Measurements from ENCODE around the gene LILRA2. TPM values are rescaled to one million over a fixed set of nuclear protein-coding genes. Genes with fewer than 3 reads are reported as not detected.

Gene LILRA2
- total and polyA plus RNA-seq, 3 experiments from 2014 or later = not detected

GRCh38 chr19:54536956-54537355 lies 36.6 kb upstream of the LILRA2 start:
- Histone ChIP-seq H3K27me3 (ENCODE audit: insufficient read depth, low read length, poor library complexity, severe bottlenecking) (no peaks in the 10 kb centered on the region), H3K4me3 (ENCODE audit: low read length) (no peak overlapping the region), H3K4me1 (ENCODE audit: insufficient read depth, low read length) (no peaks in the 10 kb centered on the region), H3K9me3 (ENCODE audit: low read length) (no peaks in the 10 kb centered on the region), H3K36me3 (ENCODE audit: insufficient read depth, low read length) (no peaks in the 10 kb centered on the region), H3K27ac (ENCODE audit: low read depth, low read length) (no peak overlapping the region)
- Mint-ChIP-seq H3K27ac (no peak overlapping the region), H3K36me3 (no peaks in the 10 kb centered on the region), H3K4me1 (peaks cover 13 to 15% (median 13%) of the 10 kb centered on the region in 3 donors), H3K27me3 (peaks cover 23 to 55% of the 10 kb centered on the region in 2 donors), H3K9me3 (no peaks in the 10 kb centered on the region), H3K4me3 (no peak overlapping the region)
- DNase-seq = no peak
- POLR2A ChIA-PET = no interaction called here
- CTCF ChIA-PET = no interaction called here

DNA sequence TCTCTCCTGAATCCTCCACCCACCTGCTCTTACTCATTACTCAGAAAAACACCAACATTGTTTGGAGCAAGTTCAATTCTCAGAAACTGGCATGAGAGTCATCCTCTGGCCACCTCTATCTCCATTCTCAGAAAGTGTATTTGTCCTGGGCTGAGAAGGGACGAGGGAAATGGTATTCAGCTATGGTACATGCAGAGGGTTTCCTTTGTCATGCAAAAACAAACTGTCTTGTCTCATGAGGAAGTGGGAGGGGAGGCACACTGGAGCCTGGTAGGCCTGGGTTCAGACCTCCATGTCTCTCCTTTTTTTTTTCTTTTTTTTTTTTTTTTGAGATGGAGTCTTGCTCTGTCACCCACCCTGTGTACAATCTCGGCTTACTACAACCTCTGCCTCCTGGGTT lies 31.9 kb upstream of the LILRA2 start:
- Mint-ChIP-seq H3K27ac (no peak overlapping the region), H3K4me1 (peaks cover 0 to 3% (median 0%) of the 10 kb centered on the region in 3 donors), H3K27me3 (peaks cover 7 to 50% of the 10 kb centered on the region in 2 donors), H3K4me3 (no peak overlapping the region), H3K9me3 (peaks cover 0 to 2% (median 0%) of the 10 kb centered on the region in 5 donors), H3K36me3 (peaks cover 0 to 2% (median 0%) of the 10 kb centered on the region in 3 donors)
- POLR2A ChIA-PET = no interaction called here
- no peaks in the 10 kb centered on the region for H3K36me3 ChIP-seq (ENCODE audit: insufficient read depth, low read length)
- H3K4me1 ChIP-seq (ENCODE audit: insufficient read depth, low read length) = no peaks in the 10 kb centered on the region
- CTCF ChIA-PET = no interaction called here
- no peak for DNase-seq
- no peak overlapping the region for H3K27ac ChIP-seq (ENCODE audit: low read depth, low read length)
- H3K9me3 ChIP-seq (ENCODE audit: low read length) = no peaks in the 10 kb centered on the region
- no peak overlapping the region for H3K4me3 ChIP-seq (ENCODE audit: low read length)
- H3K27me3 ChIP-seq (ENCODE audit: insufficient read depth, low read length, poor library complexity, severe bottlenecking) = no peaks in the 10 kb centered on the region

GRCh38 chr19:54548806-54549205 lies 24.8 kb upstream of the LILRA2 start:
- Histone ChIP-seq H3K27me3 (ENCODE audit: insufficient read depth, low read length, poor library complexity, severe bottlenecking) (peaks cover 10% of the 10 kb centered on the region), H3K9me3 (ENCODE audit: low read length) (no peaks in the 10 kb centered on the region), H3K4me1 (ENCODE audit: insufficient read depth, low read length) (peaks cover 8% of the 10 kb centered on the region), H3K27ac (ENCODE audit: low read depth, low read length) (no peak overlapping the region), H3K4me3 (ENCODE audit: low read length) (no peak overlapping the region), H3K36me3 (ENCODE audit: insufficient read depth, low read length) (no peaks in the 10 kb centered on the region)
- peaks cover 15 to 18% (median 16%) of the 10 kb centered on the region in 3 donors for H3K4me1 Mint-ChIP-seq
- H3K36me3 Mint-ChIP-seq = peaks cover 0 to 5% (median 2%) of the 10 kb centered on the region in 3 donors
- POLR2A ChIA-PET = no interaction called here
- CTCF ChIA-PET = no interaction called here
- H3K27me3 Mint-ChIP-seq = peaks cover 5 to 43% of the 10 kb centered on the region in 2 donors
- H3K27ac Mint-ChIP-seq = peak overlapping the region in 1 of 8 donors; percentile 31
- H3K4me3 Mint-ChIP-seq = no peak overlapping the region
- DNase-seq = no peak
- H3K9me3 Mint-ChIP-seq = peaks cover 0 to 8% (median 0%) of the 10 kb centered on the region in 5 donors

GRCh38 chr19:54549224-54549623 lies 24.4 kb upstream of the LILRA2 start:
- Histone ChIP-seq H3K27me3 (ENCODE audit: insufficient read depth, low read length, poor library complexity, severe bottlenecking) (peaks cover 10% of the 10 kb centered on the region), H3K27ac (ENCODE audit: low read depth, low read length) (no peak overlapping the region), H3K4me1 (ENCODE audit: insufficient read depth, low read length) (peaks cover 8% of the 10 kb centered on the region), H3K36me3 (ENCODE audit: insufficient read depth, low read length) (no peaks in the 10 kb centered on the region), H3K4me3 (ENCODE audit: low read length) (no peak overlapping the region), H3K9me3 (ENCODE audit: low read length) (no peaks in the 10 kb centered on the region)
- peak overlapping the region in 1 of 8 donors; percentile 31 for H3K27ac Mint-ChIP-seq
- H3K36me3 Mint-ChIP-seq = peaks cover 0 to 5% (median under 1%) of the 10 kb centered on the region in 3 donors
- peaks cover 0 to 6% (median 0%) of the 10 kb centered on the region in 5 donors for H3K9me3 Mint-ChIP-seq
- ChIA-PET POLR2A (no interaction called here), CTCF (no interaction called here)
- H3K4me1 Mint-ChIP-seq = peaks cover 15 to 18% (median 16%) of the 10 kb centered on the region in 3 donors
- no peak for DNase-seq
- H3K27me3 Mint-ChIP-seq = peaks cover 5 to 41% of the 10 kb centered on the region in 2 donors
- no peak overlapping the region for H3K4me3 Mint-ChIP-seq

DNA sequence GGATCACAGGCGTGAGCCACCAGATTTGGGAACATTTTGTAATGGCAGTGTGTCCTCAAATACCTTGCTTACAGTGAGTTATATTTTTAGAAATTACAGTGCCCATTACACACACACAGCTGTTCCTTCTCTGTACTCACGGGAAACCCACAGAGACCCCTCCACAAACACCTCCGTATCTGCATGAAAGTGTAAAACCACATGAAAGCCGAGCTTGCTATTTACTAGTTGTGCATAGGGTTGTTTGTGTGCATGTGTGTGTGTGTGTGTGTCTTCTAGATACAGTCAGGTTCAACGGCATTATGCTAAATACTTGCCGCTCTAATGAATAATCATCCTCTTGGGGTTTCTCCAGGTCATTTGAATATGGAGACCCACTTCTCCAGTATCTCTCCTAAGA lies 22.3 kb upstream of the LILRA2 start:
- Mint-ChIP-seq H3K27ac (peak overlapping the region in 1 of 8 donors; percentile 51), H3K9me3 (peaks cover 0 to 6% (median 0%) of the 10 kb centered on the region in 5 donors), H3K36me3 (peaks cover 0 to 5% (median 0%) of the 10 kb centered on the region in 3 donors), H3K4me1 (peaks cover 15 to 18% (median 16%) of the 10 kb centered on the region in 3 donors), H3K27me3 (peaks cover 10 to 38% of the 10 kb centered on the region in 2 donors), H3K4me3 (peak overlapping the region in 3 of 7 donors; percentile 35 to 57 (median 49))
- Histone ChIP-seq H3K9me3 (ENCODE audit: low read length) (no peaks in the 10 kb centered on the region), H3K36me3 (ENCODE audit: insufficient read depth, low read length) (no peaks in the 10 kb centered on the region), H3K4me1 (ENCODE audit: insufficient read depth, low read length) (peaks cover 8% of the 10 kb centered on the region), H3K27me3 (ENCODE audit: insufficient read depth, low read length, poor library complexity, severe bottlenecking) (peaks cover 10% of the 10 kb centered on the region), H3K27ac (ENCODE audit: low read depth, low read length) (no peak overlapping the region), H3K4me3 (ENCODE audit: low read length) (no peak overlapping the region)
- POLR2A ChIA-PET = no interaction called here
- CTCF ChIA-PET = interaction anchor here (1.0 to 1.5 kb wide), 2 partner anchors 19 to 1152 kb away, joined by 3 read pairs; no protein-coding TSS in a partner anchor
- DNase-seq = peak in 4 of 5 donors; percentile 2 to 71 (median 17)

GRCh38 chr19:54551950-54552912 lies 21.4 kb upstream of the LILRA2 start:
- H3K27ac Mint-ChIP-seq = no peak overlapping the region
- DNase-seq = no peak
- H3K4me1 Mint-ChIP-seq = peaks cover 15 to 18% (median 16%) of the 10 kb centered on the region in 3 donors
- Histone ChIP-seq H3K9me3 (ENCODE audit: low read length) (no peaks in the 10 kb centered on the region), H3K4me1 (ENCODE audit: insufficient read depth, low read length) (peaks cover 8% of the 10 kb centered on the region), H3K27ac (ENCODE audit: low read depth, low read length) (no peak overlapping the region), H3K27me3 (ENCODE audit: insufficient read depth, low read length, poor library complexity, severe bottlenecking) (peaks cover 10% of the 10 kb centered on the region), H3K4me3 (ENCODE audit: low read length) (no peak overlapping the region), H3K36me3 (ENCODE audit: insufficient read depth, low read length) (no peaks in the 10 kb centered on the region)
- no peak overlapping the region for H3K4me3 Mint-ChIP-seq
- H3K27me3 Mint-ChIP-seq = peaks cover 10 to 37% of the 10 kb centered on the region in 2 donors
- H3K9me3 Mint-ChIP-seq = peaks cover 0 to 6% (median 0%) of the 10 kb centered on the region in 5 donors
- ChIA-PET CTCF (interaction anchor here (1.5 kb wide), 1 partner anchor 1151 kb away, joined by 3 read pairs; no protein-coding TSS in a partner anchor), POLR2A (no interaction called here)
- peaks cover 0 to 5% (median 0%) of the 10 kb centered on the region in 3 donors for H3K36me3 Mint-ChIP-seq

GRCh38 chr19:54552913-54553310 lies 20.7 kb upstream of the LILRA2 start:
- ChIA-PET CTCF (no interaction called here), POLR2A (no interaction called here)
- Mint-ChIP-seq H3K27ac (no peak overlapping the region), H3K27me3 (peaks cover 9 to 37% of the 10 kb centered on the region in 2 donors), H3K4me3 (no peak overlapping the region), H3K36me3 (peaks cover 0 to 5% (median 0%) of the 10 kb centered on the region in 3 donors), H3K9me3 (peaks cover 0 to 6% (median 0%) of the 10 kb centered on the region in 5 donors), H3K4me1 (peaks cover 15 to 18% (median 16%) of the 10 kb centered on the region in 3 donors)
- no peaks in the 10 kb centered on the region for H3K9me3 ChIP-seq (ENCODE audit: low read length)
- no peak overlapping the region for H3K27ac ChIP-seq (ENCODE audit: low read depth, low read length)
- no peaks in the 10 kb centered on the region for H3K36me3 ChIP-seq (ENCODE audit: insufficient read depth, low read length)
- H3K27me3 ChIP-seq (ENCODE audit: insufficient read depth, low read length, poor library complexity, severe bottlenecking) = peaks cover 10% of the 10 kb centered on the region
- H3K4me3 ChIP-seq (ENCODE audit: low read length) = no peak overlapping the region
- no peak for DNase-seq
- peaks cover 8% of the 10 kb centered on the region for H3K4me1 ChIP-seq (ENCODE audit: insufficient read depth, low read length)

DNA sequence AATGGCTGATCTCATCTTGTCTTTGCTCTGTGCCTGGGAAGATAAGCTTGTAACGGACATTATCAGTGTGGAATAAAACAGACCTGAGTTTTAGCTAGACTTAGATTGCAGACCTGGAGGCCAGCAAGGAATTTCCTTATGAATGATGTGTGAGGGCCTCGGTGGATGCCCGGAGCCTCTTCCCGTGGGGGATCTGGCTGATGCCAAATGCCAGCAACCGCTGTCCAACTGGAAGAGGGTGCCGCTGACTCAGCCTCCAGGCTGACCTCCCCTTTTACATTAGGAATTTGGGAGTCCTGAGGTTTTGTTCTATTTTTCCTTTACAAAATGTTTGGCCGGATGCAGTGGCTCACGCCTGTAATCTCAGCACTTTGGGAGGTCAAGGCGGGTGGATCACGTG lies 19.6 kb upstream of the LILRA2 start:
- Histone ChIP-seq H3K9me3 (ENCODE audit: low read length) (no peaks in the 10 kb centered on the region), H3K4me1 (ENCODE audit: insufficient read depth, low read length) (peaks cover 8% of the 10 kb centered on the region), H3K36me3 (ENCODE audit: insufficient read depth, low read length) (no peaks in the 10 kb centered on the region), H3K27ac (ENCODE audit: low read depth, low read length) (no peak overlapping the region), H3K27me3 (ENCODE audit: insufficient read depth, low read length, poor library complexity, severe bottlenecking) (peaks cover 8% of the 10 kb centered on the region), H3K4me3 (ENCODE audit: low read length) (no peak overlapping the region)
- Mint-ChIP-seq H3K27ac (no peak overlapping the region), H3K4me1 (peaks cover 15 to 18% (median 16%) of the 10 kb centered on the region in 3 donors), H3K36me3 (peaks cover 0 to 5% (median 0%) of the 10 kb centered on the region in 3 donors), H3K9me3 (peaks cover 0 to 7% (median 0%) of the 10 kb centered on the region in 5 donors), H3K27me3 (peaks cover 14 to 38% of the 10 kb centered on the region in 2 donors), H3K4me3 (no peak overlapping the region)
- ChIA-PET POLR2A (no interaction called here), CTCF (no interaction called here)
- no peak for DNase-seq

All from CD8-positive, alpha-beta memory T cell (primary cell).